ENCODE measurements around the gene SPOCD1.
A peak's percentile ranks its signal among the peaks of the same experiment; 100 is the strongest.

Gene SPOCD1

GRCh38 chr1:31754397-31754796, 61.4 kb downstream of the SPOCD1 start:
- DNase-seq: no peak

- no peak for DNase-seq
These were observed 62.0 kb downstream of the SPOCD1 start for GRCh38 chr1:31753707-31754349.

GRCh38 chr1:31752952-31753475, 62.8 kb downstream of the SPOCD1 start:
- no peak for DNase-seq

GRCh38 chr1:31752258-31752657, 63.6 kb downstream of the SPOCD1 start:
- no peak for DNase-seq

- DNase-seq: no peak
These were observed 64.0 kb downstream of the SPOCD1 start for GRCh38 chr1:31751822-31752241.

- DNase-seq: no peak
These were observed 64.8 kb downstream of the SPOCD1 start for GRCh38 chr1:31750858-31751510.

- DNase-seq: no peak
These were observed 65.8 kb downstream of the SPOCD1 start for GRCh38 chr1:31749785-31750735.

GRCh38 chr1:31748365-31748764, 67.5 kb downstream of the SPOCD1 start:
- DNase-seq: no peak

- DNase-seq: no peak
These were observed 68.5 kb downstream of the SPOCD1 start for GRCh38 chr1:31747304-31747703.

- DNase-seq: no peak
These were observed 69.1 kb downstream of the SPOCD1 start for GRCh38 chr1:31746687-31747086.

GRCh38 chr1:31745946-31746670, 69.7 kb downstream of the SPOCD1 start:
- DNase-seq: no peak

- DNase-seq: peak; percentile 56
These were observed 70.5 kb downstream of the SPOCD1 start for GRCh38 chr1:31745096-31745945.

- DNase-seq: no peak
These were observed 71.5 kb downstream of the SPOCD1 start for GRCh38 chr1:31744165-31744888.

GRCh38 chr1:31742462-31743212, 73.2 kb downstream of the SPOCD1 start:
- no peak for DNase-seq

Data from CD4-positive, alpha-beta T cell treated with Interleukin-17A for 4 hours (primary cell).